H9 (cell line): ENCODE measurements around the gene TLL2. TPM values are rescaled to one million over a fixed set of nuclear protein-coding genes. Genes with fewer than 3 reads are reported as not detected.

Experiments used
- DNase-seq: peaks from one replicate; pipeline ENCODE4 v3.0.0-alpha.2; 2017
- H2AFZ ChIP-seq: one replicate; pipeline ENCODE4 v1.6.1; 2013; ENCODE audit warnings: mild to moderate bottlenecking, low read length, control low read depth, moderate library complexity
- H2AK5ac ChIP-seq: 2 replicates; pipeline ENCODE4 v1.6.1; 2013; ENCODE audit warnings: low read length, control low read depth, mixed read lengths; ENCODE audit not compliant: insufficient read length
- H2BK120ac ChIP-seq: one replicate; pipeline ENCODE4 v1.6.1; 2013; ENCODE audit warnings: low read depth, mild to moderate bottlenecking, low read length, control low read depth, inconsistent platforms; ENCODE audit not compliant: poor library complexity, severe bottlenecking
- H2BK12ac ChIP-seq: 2 replicates; pipeline ENCODE4 v1.6.1; 2013; ENCODE audit warnings: low read length, control low read depth, mixed read lengths, low read depth; ENCODE audit not compliant: insufficient read length
- H2BK15ac ChIP-seq: 2 replicates; pipeline ENCODE4 v1.6.1; 2013; ENCODE audit warnings: low read depth, low read length, control low read depth
- H2BK20ac ChIP-seq: one replicate; pipeline ENCODE4 v1.6.1; 2013; ENCODE audit warnings: low read depth, mild to moderate bottlenecking, low read length, control low read depth, inconsistent platforms; ENCODE audit not compliant: poor library complexity, severe bottlenecking
- H2BK5ac ChIP-seq: 2 replicates; pipeline ENCODE4 v1.6.1; 2013; ENCODE audit warnings: low read length, control low read depth, mixed read lengths; ENCODE audit not compliant: insufficient read length
- H3K14ac ChIP-seq: 2 replicates; pipeline ENCODE4 v1.6.1; 2013; ENCODE audit warnings: low read length, control low read depth; ENCODE audit not compliant: insufficient read depth
- H3K18ac ChIP-seq: 2 replicates; pipeline ENCODE4 v1.6.1; 2013; ENCODE audit warnings: low read depth, mild to moderate bottlenecking, mixed read lengths, low read length, control low read depth; ENCODE audit not compliant: insufficient read length
- H3K23ac ChIP-seq: 2 replicates; pipeline ENCODE4 v1.6.1; 2013; ENCODE audit warnings: low read length, control low read depth, mixed read lengths, low read depth; ENCODE audit not compliant: insufficient read length
- H3K23me2 ChIP-seq: 2 replicates; pipeline ENCODE4 v1.6.1; 2013; ENCODE audit warnings: low read depth, mild to moderate bottlenecking, mixed read lengths, low read length, control low read depth; ENCODE audit not compliant: insufficient read length, poor library complexity, severe bottlenecking
- H3K27ac ChIP-seq: 2 replicates; pipeline ENCODE4 v1.5.1; 2013; ENCODE audit warnings: low read length, control low read depth, mixed read lengths, low read depth; ENCODE audit not compliant: insufficient read length
- H3K27me3 ChIP-seq: 2 replicates; pipeline ENCODE4 v1.6.1; 2013; ENCODE audit warnings: low read length, control low read depth, inconsistent platforms; ENCODE audit not compliant: insufficient read depth
- H3K4ac ChIP-seq: 2 replicates; pipeline ENCODE4 v1.6.1; 2013; ENCODE audit warnings: low read depth, mild to moderate bottlenecking, control low read depth, inconsistent platforms, low read length, moderate library complexity
- H3K4me1 ChIP-seq: 2 replicates; pipeline ENCODE4 v1.6.1; 2013; ENCODE audit warnings: low read length, control low read depth, inconsistent platforms; ENCODE audit not compliant: insufficient read depth
- H3K4me2 ChIP-seq: 2 replicates; pipeline ENCODE4 v1.6.1; 2013; ENCODE audit warnings: low read length, control low read depth, mixed read lengths; ENCODE audit not compliant: insufficient read length, insufficient read depth
- H3K56ac ChIP-seq: 2 replicates; pipeline ENCODE4 v1.6.1; 2013; ENCODE audit warnings: low read depth, mild to moderate bottlenecking, mixed read lengths, low read length, control low read depth; ENCODE audit not compliant: insufficient read length
- H3K79me1 ChIP-seq: 2 replicates; pipeline ENCODE4 v1.6.1; 2013; ENCODE audit warnings: low read depth, mild to moderate bottlenecking, moderate library complexity, low read length, control low read depth, inconsistent platforms; ENCODE audit not compliant: insufficient read depth, poor library complexity, severe bottlenecking
- H3K79me2 ChIP-seq: 2 replicates; pipeline ENCODE4 v1.6.1; 2013; ENCODE audit warnings: low read length, control low read depth, inconsistent platforms; ENCODE audit not compliant: insufficient read depth
- H3K9ac ChIP-seq: 2 replicates; pipeline ENCODE4 v1.6.1; 2013; ENCODE audit warnings: low read length, control low read depth, mixed read lengths; ENCODE audit not compliant: insufficient read length; ENCODE audit errors: extremely low read depth
- H3K9me3 ChIP-seq: one replicate; pipeline ENCODE4 v1.6.1; 2013; ENCODE audit warnings: low read depth, low read length, inconsistent platforms; ENCODE audit not compliant: control insufficient read depth
- H3T11ph ChIP-seq: one replicate; pipeline ENCODE4 v1.6.1; 2013; ENCODE audit warnings: mild to moderate bottlenecking, low read length, control low read depth, inconsistent platforms
- H4K20me1 ChIP-seq: one replicate; pipeline ENCODE4 v1.6.1; 2013; ENCODE audit not compliant: control insufficient read depth, insufficient read length, insufficient read depth
- H4K5ac ChIP-seq: 2 replicates; pipeline ENCODE4 v1.6.1; 2013; ENCODE audit warnings: low read depth, mild to moderate bottlenecking, mixed read lengths, low read length, control low read depth; ENCODE audit not compliant: insufficient read length
- H4K8ac ChIP-seq: replicated peaks from 2 replicates; pipeline ENCODE4 v1.6.1; 2013; ENCODE audit warnings: low read length, control low read depth, mixed read lengths, low read depth; ENCODE audit not compliant: insufficient read length
- H4K91ac ChIP-seq: 2 replicates; pipeline ENCODE4 v1.6.1; 2013; ENCODE audit warnings: low read depth, mild to moderate bottlenecking, moderate library complexity, mixed read lengths, low read length, control low read depth; ENCODE audit not compliant: insufficient read length
- H3K27ac Mint-ChIP-seq, 3 experiments: 2 replicates in 2 of 3; 3 replicates in 1 of 3; pipeline ENCODE4 v1.8.0; 2020 to 2021; ENCODE audit warnings: mixed read lengths in 3 of 3, mild to moderate bottlenecking in 1 of 3, moderate library complexity in 1 of 3
- H3K27me3 Mint-ChIP-seq: 2 replicates; pipeline ENCODE4 v1.8.0; 2021; ENCODE audit warnings: low read depth, mild to moderate bottlenecking, moderate library complexity, mixed read lengths
- H3K36me3 Mint-ChIP-seq, 3 experiments: 2 replicates in 2 of 3; 3 replicates in 1 of 3; pipeline ENCODE4 v1.8.0; 2020 to 2021; ENCODE audit warnings: low read depth in 3 of 3, mixed read lengths in 3 of 3; ENCODE audit not compliant: insufficient read depth in 1 of 3
- H3K4me1 Mint-ChIP-seq, 2 experiments: 2 replicates each; pipeline ENCODE4 v1.8.0; 2020; ENCODE audit warnings: mixed read lengths in 2 of 2
- H3K4me3 Mint-ChIP-seq, 2 experiments: 2 replicates in 1 of 2; 3 replicates in 1 of 2; pipeline ENCODE4 v1.8.0; 2020 to 2021; ENCODE audit warnings: mild to moderate bottlenecking in 2 of 2, mixed read lengths in 2 of 2, moderate library complexity in 1 of 2
- H3K9me3 Mint-ChIP-seq, 2 experiments: 2 replicates in 1 of 2; 3 replicates in 1 of 2; pipeline ENCODE4 v1.8.0; 2020; ENCODE audit warnings: mild to moderate bottlenecking in 2 of 2, mixed read lengths in 2 of 2, moderate library complexity in 1 of 2
- CTCF ChIP-seq: fragments of 200-600 bp; sonication (generic); conservative IDR thresholded peaks from 3 replicates; pipeline ENCODE4 v1.8.0; 2021; ENCODE audit warnings: antibody characterized with exemption, mild to moderate bottlenecking
- WGBS: extraction: QIAGEN DNeasy Blood & Tissue Kit; methylation state at CpG from one replicate; pipeline ENCODE4 v1.1.7; 2013; ENCODE audit warnings: missing lambda C conversion rate, low lambda C conversion rate, mixed read lengths; ENCODE audit not compliant: insufficient read length; ENCODE audit errors: extremely low coverage; 5-methylcytosine and 5-hydroxymethylcytosine counted together
- total RNA-seq: library from RNA; stranded (reverse); gene quantifications from 2 replicates; pipeline ENCODE4 v1.2.1, GENCODE V29; 2021

TLL2 gene
- total RNA-seq, 1 experiment from 2014 or later, result 1.4 TPM

- H2AFZ ChIP-seq, result no peak overlapping the region
Observed at GRCh38 chr10:96536129-96536528, 22.4 kb upstream of the TLL2 start.

More at GRCh38 chr10:96536129-96536528, 22.4 kb upstream of the TLL2 start:
- H3K4me1 Mint-ChIP-seq, result no peaks in the 10 kb centered on the region
- no peak overlapping the region for H3K9ac ChIP-seq
- H2BK20ac ChIP-seq, result no peak overlapping the region
- H3K27ac Mint-ChIP-seq, result no peak overlapping the region
- no peaks in the 10 kb centered on the region; the same call in 1 of the 2 replicates for H3K79me2 ChIP-seq
- no peak overlapping the region for H2AK5ac ChIP-seq
- H2BK120ac ChIP-seq, result no peak overlapping the region
- H3K23ac ChIP-seq, result no peak overlapping the region
- no peak overlapping the region for H4K8ac ChIP-seq
- H2BK15ac ChIP-seq, result no peak overlapping the region
- H3K79me1 ChIP-seq, result peaks cover 2% of the 10 kb centered on the region
- H3K56ac ChIP-seq, result no peak overlapping the region
- H4K5ac ChIP-seq, result no peak overlapping the region
- H3K4me1 ChIP-seq, result no peaks in the 10 kb centered on the region
- H4K20me1 ChIP-seq, result no peaks in the 10 kb centered on the region
- no peaks in the 10 kb centered on the region for H3K9me3 Mint-ChIP-seq
- no peak overlapping the region for H2BK5ac ChIP-seq
- H3K27ac ChIP-seq, result no peak overlapping the region
- H3K27me3 ChIP-seq, result no peaks in the 10 kb centered on the region
- no peak overlapping the region for H3K14ac ChIP-seq
- TF ChIP-seq CTCF, result no peak
- no peak overlapping the region for H3K4ac ChIP-seq
- DNase-seq, result no peak
- H3K9me3 ChIP-seq, result no peaks in the 10 kb centered on the region
- H3K23me2 ChIP-seq, result no peaks in the 10 kb centered on the region
- H2BK12ac ChIP-seq, result no peak overlapping the region
- no peak overlapping the region for H3T11ph ChIP-seq
- no peak overlapping the region for H3K4me3 Mint-ChIP-seq
- no peaks in the 10 kb centered on the region for H3K27me3 Mint-ChIP-seq
- no peak overlapping the region for H3K4me2 ChIP-seq
- H3K18ac ChIP-seq, result no peak overlapping the region
- H3K36me3 Mint-ChIP-seq, result peaks cover 8 to 33% (median 21%) of the 10 kb centered on the region in 3 experiments; a peak in 6 of 7 replicates
- no CpG with 5 or more reads among the region's 1 CpG for WGBS
- H4K91ac ChIP-seq, result no peak overlapping the region
